GM23338 (cell line): ENCODE measurements around the gene AGO4. TPM values are rescaled to one million over a fixed set of nuclear protein-coding genes. Genes with fewer than 3 reads are reported as not detected.

ENCODE experiments used
- ATAC-seq: fragments of 200-7000 bp; cut with Tn5 transposase; 3 replicates; pipeline ENCODE4 v1.9.1; 2020
- DNase-seq: peaks from one replicate; pipeline ENCODE4 v3.0.0-alpha.2; 2015; ENCODE audit warnings: low spot score
- H2AFZ ChIP-seq: fragments of 200-600 bp; sonication (generic); 2 replicates; pipeline ENCODE4 v1.8.0; 2016; ENCODE audit warnings: antibody characterized with exemption, mild to moderate bottlenecking, moderate library complexity
- H3F3A ChIP-seq: fragments of 200-600 bp; sonication (generic); replicated peaks from 2 replicates; pipeline ENCODE4 v1.8.0; 2017; ENCODE audit warnings: antibody characterized with exemption, mixed run types, low read depth
- H3K27ac ChIP-seq: fragments of 200-600 bp; sonication (generic); 2 replicates; pipeline ENCODE4 v1.6.1; 2016; ENCODE audit warnings: low read depth
- H3K27me3 ChIP-seq: fragments of 200-600 bp; sonication (generic); 2 replicates; pipeline ENCODE4 v1.8.0; 2016; ENCODE audit warnings: mild to moderate bottlenecking, mixed run types, moderate library complexity; ENCODE audit not compliant: insufficient read depth
- H3K36me3 ChIP-seq: fragments of 200-600 bp; sonication (generic); 2 replicates; pipeline ENCODE4 v1.8.0; 2016; ENCODE audit warnings: mild to moderate bottlenecking; ENCODE audit not compliant: insufficient read depth
- H3K4me1 ChIP-seq: fragments of 200-600 bp; sonication (generic); 2 replicates; pipeline ENCODE4 v1.8.0; 2016; ENCODE audit warnings: mild to moderate bottlenecking, moderate library complexity; ENCODE audit not compliant: insufficient read depth
- H3K4me2 ChIP-seq: fragments of 200-600 bp; sonication (generic); 2 replicates; pipeline ENCODE4 v1.7.1; 2017; ENCODE audit warnings: mixed run types
- H3K4me3 ChIP-seq: fragments of 200-600 bp; sonication (generic); 2 replicates; pipeline ENCODE4 v1.6.1; 2016; ENCODE audit warnings: mixed run types
- H3K79me2 ChIP-seq: fragments of 200-600 bp; sonication (generic); replicated peaks from 2 replicates; pipeline ENCODE4 v1.8.0; 2017; ENCODE audit warnings: mild to moderate bottlenecking; ENCODE audit not compliant: insufficient read depth
- H3K9me2 ChIP-seq: fragments of 200-600 bp; sonication (generic); 2 replicates; pipeline ENCODE4 v1.8.0; 2017; ENCODE audit not compliant: insufficient read depth
- H4K20me1 ChIP-seq: fragments of 200-600 bp; sonication (generic); replicated peaks from 2 replicates; pipeline ENCODE4 v1.8.0; 2017; ENCODE audit warnings: mild to moderate bottlenecking; ENCODE audit not compliant: insufficient read depth
- H3K27ac Mint-ChIP-seq: 2 replicates; pipeline ENCODE4 v1.8.0; 2020; ENCODE audit warnings: inconsistent platforms, mild to moderate bottlenecking, moderate library complexity, mixed read lengths
- H3K27me3 Mint-ChIP-seq: 3 replicates; pipeline ENCODE4 v1.8.0; 2022; ENCODE audit warnings: low read depth, mild to moderate bottlenecking, moderate library complexity, mixed read lengths, inconsistent platforms; ENCODE audit not compliant: insufficient read depth, poor library complexity
- H3K36me3 Mint-ChIP-seq: 3 replicates; pipeline ENCODE4 v1.8.0; 2021; ENCODE audit warnings: low read depth, mild to moderate bottlenecking, inconsistent platforms, moderate library complexity, mixed read lengths
- H3K4me1 Mint-ChIP-seq: 3 replicates; pipeline ENCODE4 v1.8.0; 2020; ENCODE audit warnings: mild to moderate bottlenecking, inconsistent platforms, mixed read lengths
- H3K4me3 Mint-ChIP-seq: 3 replicates; pipeline ENCODE4 v1.8.0; 2021; ENCODE audit warnings: moderate library complexity, mild to moderate bottlenecking, inconsistent platforms, mixed read lengths
- H3K9me3 Mint-ChIP-seq: 3 replicates; pipeline ENCODE4 v1.8.0; 2020; ENCODE audit warnings: moderate library complexity, mild to moderate bottlenecking, inconsistent platforms, mixed read lengths
- CREB1 ChIP-seq: fragments of 250-450 bp; sonication (Bioruptor Pico); IDR thresholded peaks from 2 replicates; pipeline ENCODE4 v1.5.0; 2020; ENCODE audit warnings: low read depth, mild to moderate bottlenecking, moderate library complexity
- EZH2phosphoT487 ChIP-seq: fragments of 200-600 bp; sonication (generic); IDR thresholded peaks from one replicate; pipeline ENCODE4 v1.8.1; 2018; ENCODE audit warnings: antibody characterized with exemption; ENCODE audit not compliant: unreplicated experiment
- NANOG ChIP-seq: IDR thresholded peaks from 2 replicates; pipeline ENCODE4 v1.6.1; 2016; ENCODE audit warnings: antibody characterized with exemption, borderline replicate concordance
- STAT1 ChIP-seq: IDR thresholded peaks from one replicate; pipeline ENCODE4 v1.6.1; 2016; ENCODE audit warnings: antibody characterized with exemption; ENCODE audit not compliant: unreplicated experiment
- ZNF114 ChIP-seq: fragments of 250-450 bp; sonication (Bioruptor Pico); IDR thresholded peaks from 2 replicates; pipeline ENCODE4 v1.5.0; 2020; ENCODE audit warnings: mild to moderate bottlenecking, moderate library complexity
- ZNF331 ChIP-seq: fragments of 250-450 bp; sonication (Bioruptor Pico); IDR thresholded peaks from 2 replicates; pipeline ENCODE4 v1.5.0; 2020; ENCODE audit warnings: low read depth, mild to moderate bottlenecking, moderate library complexity
- polyA plus RNA-seq: library from polyadenylated mRNA; unstranded; fragments of >200 nt; fragmentation: Nextera tagmentation; extraction: Ambion mirVana; gene quantifications from 2 replicates; pipeline ENCODE4 v1.2.1, GENCODE V29; 2016
- total RNA-seq: library from RNA; depleted of rRNA; stranded (reverse); fragments of >200 nt; shearing (Covaris generic); gene quantifications from 2 replicates; pipeline ENCODE4 v1.2.3, GENCODE V29; 2014
- TF ChIP-seq, protein P1 (sequence below): fragments of 250-450 bp; sonication (Bioruptor Pico); IDR thresholded peaks from 2 replicates; pipeline ENCODE4 v1.5.0; 2020; ENCODE audit warnings: mild to moderate bottlenecking, moderate library complexity
- TF ChIP-seq, protein P2 (sequence below), 2 experiments: fragments of 200-600 bp in 1 of 2; sonication (generic) in 1 of 2; conservative IDR thresholded peaks; 2 replicates each; pipeline versions ENCODE4 v1.5.1 to v1.6.1; 2016 to 2017; ENCODE audit warnings: antibody characterized with exemption in 2 of 2, low read depth in 2 of 2, mild to moderate bottlenecking in 2 of 2, moderate library complexity in 1 of 2

Gene AGO4
- total and polyA plus RNA-seq, 2 experiments from 2014 or later: 1.7 to 9.7 TPM

DNA sequence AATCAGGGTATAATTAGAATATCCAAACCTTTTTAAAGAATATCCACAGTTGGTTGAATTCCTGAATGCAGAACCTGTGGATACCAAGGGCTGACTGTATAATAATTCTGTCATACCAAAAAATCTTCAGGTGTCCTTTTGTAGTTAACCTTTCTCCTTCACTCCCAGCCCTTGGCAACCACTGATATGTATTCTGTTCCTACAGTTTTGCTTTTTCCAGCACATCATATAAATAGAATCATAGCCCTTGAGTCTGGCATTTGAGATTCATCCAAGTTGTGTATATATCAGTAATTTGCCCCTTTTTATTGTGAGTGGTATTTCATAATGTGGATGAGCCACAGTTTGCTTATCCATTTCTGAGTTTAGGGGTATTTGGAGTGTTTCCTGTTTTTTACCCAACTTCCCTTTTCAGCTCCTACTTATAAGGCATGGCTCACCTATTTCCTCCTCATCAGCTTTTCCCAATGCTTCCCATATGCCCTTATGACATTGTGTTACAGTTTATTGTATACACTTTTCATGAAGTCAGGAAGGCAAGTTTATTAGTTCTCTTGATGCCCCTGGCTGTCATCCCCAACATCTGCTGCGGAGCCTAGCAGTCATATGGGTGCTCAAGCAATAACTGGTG lies 40.2 kb downstream of the AGO4 start (continued):
- TF ChIP-seq, protein P1, sequence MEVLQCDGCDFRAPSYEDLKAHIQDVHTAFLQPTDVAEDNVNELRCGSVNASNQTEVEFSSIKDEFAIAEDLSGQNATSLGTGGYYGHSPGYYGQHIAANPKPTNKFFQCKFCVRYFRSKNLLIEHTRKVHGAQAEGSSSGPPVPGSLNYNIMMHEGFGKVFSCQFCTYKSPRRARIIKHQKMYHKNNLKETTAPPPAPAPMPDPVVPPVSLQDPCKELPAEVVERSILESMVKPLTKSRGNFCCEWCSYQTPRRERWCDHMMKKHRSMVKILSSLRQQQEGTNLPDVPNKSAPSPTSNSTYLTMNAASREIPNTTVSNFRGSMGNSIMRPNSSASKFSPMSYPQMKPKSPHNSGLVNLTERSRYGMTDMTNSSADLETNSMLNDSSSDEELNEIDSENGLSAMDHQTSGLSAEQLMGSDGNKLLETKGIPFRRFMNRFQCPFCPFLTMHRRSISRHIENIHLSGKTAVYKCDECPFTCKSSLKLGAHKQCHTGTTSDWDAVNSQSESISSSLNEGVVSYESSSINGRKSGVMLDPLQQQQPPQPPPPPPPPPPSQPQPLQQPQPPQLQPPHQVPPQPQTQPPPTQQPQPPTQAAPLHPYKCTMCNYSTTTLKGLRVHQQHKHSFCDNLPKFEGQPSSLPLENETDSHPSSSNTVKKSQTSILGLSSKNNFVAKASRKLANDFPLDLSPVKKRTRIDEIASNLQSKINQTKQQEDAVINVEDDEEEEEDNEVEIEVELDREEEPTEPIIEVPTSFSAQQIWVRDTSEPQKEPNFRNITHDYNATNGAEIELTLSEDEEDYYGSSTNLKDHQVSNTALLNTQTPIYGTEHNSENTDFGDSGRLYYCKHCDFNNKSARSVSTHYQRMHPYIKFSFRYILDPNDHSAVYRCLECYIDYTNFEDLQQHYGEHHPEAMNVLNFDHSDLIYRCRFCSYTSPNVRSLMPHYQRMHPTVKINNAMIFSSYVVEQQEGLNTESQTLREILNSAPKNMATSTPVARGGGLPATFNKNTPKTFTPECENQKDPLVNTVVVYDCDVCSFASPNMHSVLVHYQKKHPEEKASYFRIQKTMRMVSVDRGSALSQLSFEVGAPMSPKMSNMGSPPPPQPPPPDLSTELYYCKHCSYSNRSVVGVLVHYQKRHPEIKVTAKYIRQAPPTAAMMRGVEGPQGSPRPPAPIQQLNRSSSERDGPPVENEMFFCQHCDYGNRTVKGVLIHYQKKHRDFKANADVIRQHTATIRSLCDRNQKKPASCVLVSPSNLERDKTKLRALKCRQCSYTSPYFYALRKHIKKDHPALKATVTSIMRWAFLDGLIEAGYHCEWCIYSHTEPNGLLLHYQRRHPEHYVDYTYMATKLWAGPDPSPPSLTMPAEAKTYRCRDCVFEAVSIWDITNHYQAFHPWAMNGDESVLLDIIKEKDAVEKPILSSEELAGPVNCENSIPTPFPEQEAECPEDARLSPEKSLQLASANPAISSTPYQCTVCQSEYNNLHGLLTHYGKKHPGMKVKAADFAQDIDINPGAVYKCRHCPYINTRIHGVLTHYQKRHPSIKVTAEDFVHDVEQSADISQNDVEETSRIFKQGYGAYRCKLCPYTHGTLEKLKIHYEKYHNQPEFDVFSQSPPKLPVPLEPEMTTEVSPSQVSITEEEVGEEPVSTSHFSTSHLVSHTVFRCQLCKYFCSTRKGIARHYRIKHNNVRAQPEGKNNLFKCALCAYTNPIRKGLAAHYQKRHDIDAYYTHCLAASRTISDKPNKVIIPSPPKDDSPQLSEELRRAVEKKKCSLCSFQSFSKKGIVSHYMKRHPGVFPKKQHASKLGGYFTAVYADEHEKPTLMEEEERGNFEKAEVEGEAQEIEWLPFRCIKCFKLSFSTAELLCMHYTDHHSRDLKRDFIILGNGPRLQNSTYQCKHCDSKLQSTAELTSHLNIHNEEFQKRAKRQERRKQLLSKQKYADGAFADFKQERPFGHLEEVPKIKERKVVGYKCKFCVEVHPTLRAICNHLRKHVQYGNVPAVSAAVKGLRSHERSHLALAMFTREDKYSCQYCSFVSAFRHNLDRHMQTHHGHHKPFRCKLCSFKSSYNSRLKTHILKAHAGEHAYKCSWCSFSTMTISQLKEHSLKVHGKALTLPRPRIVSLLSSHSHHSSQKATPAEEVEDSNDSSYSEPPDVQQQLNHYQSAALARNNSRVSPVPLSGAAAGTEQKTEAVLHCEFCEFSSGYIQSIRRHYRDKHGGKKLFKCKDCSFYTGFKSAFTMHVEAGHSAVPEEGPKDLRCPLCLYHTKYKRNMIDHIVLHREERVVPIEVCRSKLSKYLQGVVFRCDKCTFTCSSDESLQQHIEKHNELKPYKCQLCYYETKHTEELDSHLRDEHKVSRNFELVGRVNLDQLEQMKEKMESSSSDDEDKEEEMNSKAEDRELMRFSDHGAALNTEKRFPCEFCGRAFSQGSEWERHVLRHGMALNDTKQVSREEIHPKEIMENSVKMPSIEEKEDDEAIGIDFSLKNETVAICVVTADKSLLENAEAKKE (CRISPR knock-in tag): no peak
- TF ChIP-seq CREB1 (CRISPR knock-in tag) (no peak), STAT1 (no peak), ZNF114 (no peak), ZNF331 (CRISPR knock-in tag) (no peak), NANOG (no peak), EZH2phosphoT487 (no peak)

DNA sequence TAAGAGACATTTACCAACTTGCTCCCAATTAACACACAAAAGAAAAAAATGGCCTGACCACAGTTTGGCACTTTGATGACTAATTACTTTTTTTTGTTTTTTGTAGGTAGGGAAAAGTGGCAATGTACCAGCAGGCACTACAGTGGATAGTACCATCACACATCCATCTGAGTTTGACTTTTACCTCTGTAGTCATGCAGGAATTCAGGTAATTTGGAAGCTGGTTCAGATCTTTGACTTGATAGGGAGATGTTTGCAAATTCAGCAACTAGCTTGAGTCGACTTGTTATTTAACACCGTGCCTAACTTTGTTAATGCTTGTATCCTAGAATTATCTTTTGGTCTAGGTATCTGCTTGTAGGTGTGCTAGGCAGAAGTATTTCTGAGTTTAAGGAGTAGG lies 42.2 kb downstream of the AGO4 start:
- Mint-ChIP-seq H3K36me3 (peaks cover 4% of the 10 kb centered on the region; the same call in 1 of the 3 replicates), H3K4me1 (peaks cover 14% of the 10 kb centered on the region), H3K4me3 (no peak overlapping the region), H3K9me3 (no peaks in the 10 kb centered on the region), H3K27me3 (no peaks in the 10 kb centered on the region), H3K27ac (peak overlapping the region; percentile 69)
- Histone ChIP-seq H3K79me2 (no peaks in the 10 kb centered on the region), H3K36me3 (no peaks in the 10 kb centered on the region), H3K4me3 (no peak overlapping the region), H3K4me2 (no peak overlapping the region), H3K27ac (0 out of 2 replicates have a peak overlapping the region, but pooled peaks have one; percentile 2), H3K27me3 (no peaks in the 10 kb centered on the region), H3K4me1 (peaks cover 14% of the 10 kb centered on the region), H3K9me2 (no peaks in the 10 kb centered on the region), H2AFZ (no peak overlapping the region), H3F3A (no peaks in the 10 kb centered on the region), H4K20me1 (no peaks in the 10 kb centered on the region)
- ATAC-seq (peak; percentile 78), DNase-seq (peak; percentile 69)
- TF ChIP-seq ZNF114 (no peak), NANOG (no peak)
- TF ChIP-seq, protein P1 (CRISPR knock-in tag): no peak
- TF ChIP-seq, protein P2, sequence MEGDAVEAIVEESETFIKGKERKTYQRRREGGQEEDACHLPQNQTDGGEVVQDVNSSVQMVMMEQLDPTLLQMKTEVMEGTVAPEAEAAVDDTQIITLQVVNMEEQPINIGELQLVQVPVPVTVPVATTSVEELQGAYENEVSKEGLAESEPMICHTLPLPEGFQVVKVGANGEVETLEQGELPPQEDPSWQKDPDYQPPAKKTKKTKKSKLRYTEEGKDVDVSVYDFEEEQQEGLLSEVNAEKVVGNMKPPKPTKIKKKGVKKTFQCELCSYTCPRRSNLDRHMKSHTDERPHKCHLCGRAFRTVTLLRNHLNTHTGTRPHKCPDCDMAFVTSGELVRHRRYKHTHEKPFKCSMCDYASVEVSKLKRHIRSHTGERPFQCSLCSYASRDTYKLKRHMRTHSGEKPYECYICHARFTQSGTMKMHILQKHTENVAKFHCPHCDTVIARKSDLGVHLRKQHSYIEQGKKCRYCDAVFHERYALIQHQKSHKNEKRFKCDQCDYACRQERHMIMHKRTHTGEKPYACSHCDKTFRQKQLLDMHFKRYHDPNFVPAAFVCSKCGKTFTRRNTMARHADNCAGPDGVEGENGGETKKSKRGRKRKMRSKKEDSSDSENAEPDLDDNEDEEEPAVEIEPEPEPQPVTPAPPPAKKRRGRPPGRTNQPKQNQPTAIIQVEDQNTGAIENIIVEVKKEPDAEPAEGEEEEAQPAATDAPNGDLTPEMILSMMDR (conservative IDR thresholded peaks at IDR 0.05; ENCODE audit: low read depth in 2 of 2): no peak
